GM12801 (cell line): Measurements from ENCODE around the gene SLC6A12.

ENCODE experiments used
- TF ChIP-seq, protein P1 (sequence below): IDR thresholded peaks from one replicate; pipeline ENCODE4 v1.5.1; 2011; ENCODE audit warnings: control low read depth; ENCODE audit not compliant: insufficient read length; ENCODE audit errors: extremely low read depth

Gene SLC6A12

DNA sequence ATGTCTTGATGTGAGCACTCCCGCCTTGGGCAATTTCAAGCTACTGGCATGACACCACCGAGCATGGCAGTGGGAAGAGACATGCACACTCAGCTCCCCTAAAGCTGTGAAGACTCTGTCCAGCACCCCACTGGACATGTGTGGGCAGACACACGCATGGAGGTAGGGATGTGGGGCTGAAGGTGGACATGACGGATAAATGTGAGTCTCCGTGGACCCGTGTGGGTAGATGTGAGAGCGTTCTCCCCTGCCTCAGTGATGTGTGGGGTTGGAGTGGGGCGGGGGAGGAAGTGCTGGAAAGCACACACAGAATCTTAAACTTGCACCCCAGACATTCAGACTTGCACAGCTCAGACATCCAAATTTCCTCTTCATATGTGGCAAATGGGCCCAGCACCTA lies 12.6 kb downstream of the SLC6A12 start:
- TF ChIP-seq, protein P1, sequence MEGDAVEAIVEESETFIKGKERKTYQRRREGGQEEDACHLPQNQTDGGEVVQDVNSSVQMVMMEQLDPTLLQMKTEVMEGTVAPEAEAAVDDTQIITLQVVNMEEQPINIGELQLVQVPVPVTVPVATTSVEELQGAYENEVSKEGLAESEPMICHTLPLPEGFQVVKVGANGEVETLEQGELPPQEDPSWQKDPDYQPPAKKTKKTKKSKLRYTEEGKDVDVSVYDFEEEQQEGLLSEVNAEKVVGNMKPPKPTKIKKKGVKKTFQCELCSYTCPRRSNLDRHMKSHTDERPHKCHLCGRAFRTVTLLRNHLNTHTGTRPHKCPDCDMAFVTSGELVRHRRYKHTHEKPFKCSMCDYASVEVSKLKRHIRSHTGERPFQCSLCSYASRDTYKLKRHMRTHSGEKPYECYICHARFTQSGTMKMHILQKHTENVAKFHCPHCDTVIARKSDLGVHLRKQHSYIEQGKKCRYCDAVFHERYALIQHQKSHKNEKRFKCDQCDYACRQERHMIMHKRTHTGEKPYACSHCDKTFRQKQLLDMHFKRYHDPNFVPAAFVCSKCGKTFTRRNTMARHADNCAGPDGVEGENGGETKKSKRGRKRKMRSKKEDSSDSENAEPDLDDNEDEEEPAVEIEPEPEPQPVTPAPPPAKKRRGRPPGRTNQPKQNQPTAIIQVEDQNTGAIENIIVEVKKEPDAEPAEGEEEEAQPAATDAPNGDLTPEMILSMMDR: no peak

DNA sequence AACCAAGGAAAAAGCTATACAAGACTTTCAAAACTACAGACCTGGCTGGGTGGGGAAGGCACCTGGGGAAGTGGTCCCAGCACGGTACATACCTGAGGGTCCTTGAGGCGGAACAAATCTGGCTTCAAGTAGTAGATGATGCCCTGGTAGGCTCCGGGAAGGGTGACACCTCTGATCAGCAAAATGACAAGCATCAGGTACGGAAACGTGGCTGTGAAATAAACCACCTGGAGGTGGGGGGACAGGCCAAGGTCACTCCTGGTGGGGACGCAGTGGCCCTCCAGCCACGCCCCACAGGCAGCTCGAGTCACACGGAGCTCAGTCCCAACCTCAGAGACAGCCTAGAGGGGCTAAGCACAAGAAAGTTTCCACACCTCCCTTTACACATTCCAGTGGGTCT lies 15.3 kb downstream of the SLC6A12 start:
- TF ChIP-seq, protein P1: no peak

DNA sequence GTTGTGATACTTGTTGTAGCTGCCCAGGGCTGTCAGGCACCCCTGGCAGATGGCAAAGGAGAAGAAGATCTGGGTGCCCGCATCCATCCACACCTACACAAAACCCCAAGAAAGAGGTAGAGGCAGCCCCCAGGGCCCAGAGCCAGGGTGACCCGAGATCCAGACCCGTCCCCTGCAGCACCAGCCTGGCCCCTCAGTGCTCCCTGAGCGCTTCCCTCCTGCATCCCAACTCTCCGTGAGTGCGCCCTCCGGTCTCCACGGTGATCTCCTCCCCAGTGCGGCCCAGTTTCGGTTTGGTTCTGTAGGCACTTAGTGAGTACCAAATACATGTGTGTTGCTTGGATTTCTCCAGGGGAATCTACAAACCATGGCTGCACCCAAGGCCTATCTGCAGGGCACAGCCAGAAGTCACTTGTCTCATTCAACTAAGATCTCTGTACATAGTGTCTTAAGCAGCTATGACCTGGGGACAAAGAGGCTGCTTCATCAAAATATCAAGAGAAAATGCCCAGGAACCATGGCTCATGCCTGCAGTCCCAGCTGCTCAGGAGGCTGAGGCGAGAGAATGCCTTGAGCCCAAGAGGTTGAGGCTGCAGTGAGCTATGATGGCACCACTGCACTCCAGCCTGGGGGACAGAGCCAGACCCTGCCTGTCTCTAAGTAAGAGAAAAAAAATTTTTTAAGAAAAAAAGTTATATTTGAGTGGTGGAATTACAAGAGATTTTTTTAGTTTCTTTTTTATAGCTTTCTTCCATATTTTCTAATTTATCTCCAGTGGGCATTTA lies 15.9 kb downstream of the SLC6A12 start:
- TF ChIP-seq, protein P1: no peak

DNA sequence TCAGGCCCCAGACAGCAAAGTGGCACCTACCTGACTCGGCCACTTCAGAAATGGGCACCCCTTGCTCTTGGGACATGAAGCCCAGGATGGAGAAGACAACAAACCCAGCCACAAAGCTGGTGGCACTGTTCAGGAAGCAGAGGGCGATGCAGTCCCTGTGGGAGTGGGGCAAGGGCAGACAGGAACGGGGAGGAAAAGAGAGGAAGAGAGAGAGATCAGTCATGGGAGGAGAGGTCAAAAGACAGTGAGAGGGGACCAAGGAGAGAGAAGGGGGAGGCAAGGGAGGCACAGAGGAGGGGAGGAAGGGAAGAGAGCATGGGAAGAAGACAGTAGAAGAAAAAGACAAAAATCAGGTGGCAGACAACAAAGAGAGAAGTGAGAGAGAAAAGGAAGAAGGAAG lies 16.6 kb downstream of the SLC6A12 start:
- TF ChIP-seq, protein P1: no peak

DNA sequence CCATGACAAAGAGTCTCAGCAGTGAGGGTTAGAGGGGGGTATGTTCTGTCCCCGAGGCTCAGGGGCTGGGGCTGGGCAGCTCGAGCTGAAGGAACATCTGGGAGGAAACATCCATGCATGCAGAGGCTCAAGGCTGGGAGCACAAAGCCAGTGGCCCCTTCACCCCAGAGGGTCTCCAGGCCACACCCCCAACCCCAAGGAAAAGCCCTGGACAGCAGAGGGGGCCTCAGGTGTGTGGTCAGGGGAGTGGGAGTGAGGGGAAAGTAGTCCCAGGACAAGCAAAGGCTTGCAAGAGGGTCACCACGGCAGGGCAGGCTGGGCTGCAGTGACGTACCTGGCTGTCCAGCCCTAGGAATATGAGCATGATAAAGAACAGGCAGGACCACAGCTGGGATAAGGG lies 17.5 kb downstream of the SLC6A12 start:
- TF ChIP-seq, protein P1: no peak

DNA sequence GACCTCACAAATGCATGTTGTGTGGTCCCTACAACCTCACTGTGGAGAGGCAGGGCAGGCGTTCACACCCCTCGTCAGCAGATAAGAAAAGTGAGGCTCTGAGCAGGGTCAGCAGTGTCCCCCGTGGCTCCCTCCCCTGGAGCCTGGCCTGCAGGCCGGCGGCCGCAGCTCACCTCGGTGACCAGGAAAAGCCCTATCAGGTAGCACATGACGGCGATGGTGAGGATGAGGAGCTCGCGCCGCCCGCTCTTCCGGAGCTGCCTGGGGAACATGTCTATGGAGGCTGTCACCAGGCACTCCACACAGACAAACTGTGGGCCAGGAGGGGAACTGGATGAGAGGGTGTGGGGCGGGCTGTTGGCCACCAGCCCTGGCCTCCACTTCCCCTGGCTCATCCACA lies 18.0 kb downstream of the SLC6A12 start:
- TF ChIP-seq, protein P1: no peak

DNA sequence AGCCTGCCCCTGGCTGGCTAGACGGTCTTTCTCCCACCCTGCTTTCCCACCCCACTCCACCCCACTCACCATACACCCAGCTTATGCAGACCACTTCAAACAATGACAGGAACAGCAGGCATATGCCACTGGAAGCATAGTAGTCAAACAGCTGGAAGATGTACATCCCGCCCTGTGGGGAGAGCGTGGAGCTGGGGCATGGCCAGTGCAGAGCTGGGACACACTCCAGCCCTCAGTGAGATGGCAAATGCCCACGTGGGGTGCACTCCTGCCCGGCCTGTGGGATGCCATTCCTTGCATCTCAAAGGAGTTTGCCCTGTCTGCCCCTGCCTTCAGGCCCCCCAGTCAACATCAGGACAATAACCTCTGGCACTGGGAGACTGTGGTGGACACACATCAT lies 18.8 kb downstream of the SLC6A12 start:
- TF ChIP-seq, protein P1: no peak
